Activated CD8-positive, alpha-beta memory T cell treated with anti-CD3 and anti-CD28 coated beads, Interleukin-2, amount 50 U/mL, for 24 hours (primary cell): ENCODE measurements around the gene ZNF10.

Experiments used
- DNase-seq: peaks from one replicate; pipeline ENCODE4 v3.0.0-alpha.2; 2020; ENCODE audit errors: extremely low read depth

ZNF10 gene

DNA sequence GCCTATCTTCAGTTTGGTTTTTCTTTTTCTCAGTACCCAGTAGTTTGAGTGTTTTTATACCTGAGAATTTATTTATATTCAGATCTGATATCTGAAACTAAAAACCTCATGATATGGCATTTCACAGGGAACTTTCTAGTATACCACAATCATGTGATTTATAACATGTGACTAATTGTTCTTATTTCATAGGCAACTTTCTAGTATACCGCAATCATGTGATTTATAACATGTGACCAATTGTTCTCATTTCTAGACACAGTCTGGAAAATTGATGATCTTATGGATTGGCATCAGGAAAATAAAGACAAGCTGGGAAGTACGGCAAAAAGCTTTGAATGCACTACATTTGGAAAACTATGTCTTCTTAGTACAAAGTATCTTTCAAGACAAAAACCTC, 71.5 kb downstream of the ZNF10 start:
- no peak for DNase-seq

DNA sequence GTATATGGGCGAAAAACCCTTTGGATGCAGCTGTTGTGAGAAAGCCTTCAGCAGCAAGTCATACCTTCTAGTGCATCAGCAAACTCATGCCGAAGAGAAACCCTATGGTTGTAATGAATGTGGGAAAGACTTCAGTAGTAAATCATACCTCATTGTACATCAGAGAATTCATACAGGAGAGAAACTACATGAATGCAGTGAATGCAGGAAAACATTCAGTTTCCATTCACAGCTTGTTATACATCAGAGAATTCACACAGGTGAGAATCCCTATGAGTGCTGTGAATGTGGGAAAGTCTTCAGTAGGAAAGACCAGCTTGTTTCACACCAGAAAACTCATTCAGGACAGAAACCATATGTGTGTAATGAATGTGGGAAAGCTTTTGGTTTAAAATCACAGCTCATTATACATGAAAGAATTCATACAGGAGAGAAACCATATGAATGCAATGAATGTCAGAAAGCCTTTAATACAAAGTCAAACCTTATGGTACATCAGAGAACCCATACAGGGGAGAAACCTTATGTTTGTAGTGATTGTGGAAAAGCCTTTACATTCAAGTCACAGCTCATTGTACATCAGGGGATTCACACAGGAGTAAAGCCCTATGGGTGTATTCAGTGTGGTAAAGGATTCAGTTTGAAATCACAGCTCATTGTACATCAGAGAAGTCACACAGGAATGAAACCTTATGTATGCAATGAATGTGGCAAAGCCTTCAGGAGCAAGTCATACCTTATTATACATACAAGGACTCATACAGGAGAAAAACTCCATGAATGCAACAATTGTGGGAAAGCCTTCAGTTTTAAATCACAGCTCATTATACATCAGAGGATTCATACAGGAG, 72.3 kb downstream of the ZNF10 start:
- no peak for DNase-seq

DNA sequence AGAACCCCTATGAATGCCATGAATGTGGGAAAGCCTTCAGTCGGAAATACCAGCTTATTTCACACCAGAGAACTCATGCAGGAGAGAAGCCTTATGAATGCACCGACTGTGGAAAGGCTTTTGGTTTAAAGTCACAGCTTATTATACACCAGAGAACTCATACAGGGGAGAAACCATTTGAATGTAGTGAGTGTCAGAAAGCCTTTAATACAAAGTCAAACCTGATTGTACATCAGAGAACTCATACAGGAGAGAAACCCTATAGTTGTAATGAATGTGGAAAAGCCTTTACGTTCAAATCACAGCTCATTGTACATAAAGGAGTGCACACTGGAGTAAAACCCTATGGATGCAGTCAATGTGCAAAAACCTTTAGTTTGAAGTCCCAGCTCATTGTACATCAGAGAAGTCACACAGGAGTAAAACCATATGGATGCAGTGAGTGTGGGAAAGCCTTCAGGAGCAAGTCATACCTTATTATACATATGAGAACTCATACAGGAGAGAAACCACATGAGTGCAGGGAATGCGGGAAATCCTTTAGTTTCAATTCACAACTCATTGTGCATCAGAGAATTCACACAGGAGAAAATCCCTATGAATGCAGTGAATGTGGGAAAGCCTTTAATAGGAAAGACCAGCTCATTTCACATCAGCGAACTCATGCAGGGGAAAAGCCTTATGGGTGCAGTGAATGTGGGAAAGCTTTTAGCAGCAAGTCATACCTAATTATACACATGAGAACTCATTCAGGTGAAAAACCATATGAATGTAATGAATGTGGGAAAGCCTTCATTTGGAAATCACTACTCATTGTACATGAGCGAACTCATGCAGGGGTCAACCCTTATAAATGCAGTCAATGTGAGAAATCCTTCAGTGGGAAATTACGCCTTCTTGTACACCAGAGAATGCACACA, 73.2 kb downstream of the ZNF10 start:
- DNase-seq: no peak

DNA sequence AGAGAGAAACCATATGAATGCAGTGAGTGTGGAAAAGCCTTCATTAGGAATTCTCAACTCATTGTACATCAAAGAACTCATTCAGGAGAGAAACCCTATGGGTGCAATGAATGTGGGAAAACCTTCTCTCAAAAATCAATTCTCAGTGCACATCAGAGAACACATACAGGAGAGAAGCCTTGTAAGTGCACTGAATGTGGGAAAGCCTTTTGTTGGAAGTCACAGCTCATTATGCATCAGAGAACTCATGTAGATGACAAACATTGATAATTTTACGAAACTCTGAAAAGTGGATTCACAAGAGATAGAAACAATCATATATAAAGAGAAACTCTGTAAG, 73.8 kb downstream of the ZNF10 start:
- DNase-seq: no peak

DNA sequence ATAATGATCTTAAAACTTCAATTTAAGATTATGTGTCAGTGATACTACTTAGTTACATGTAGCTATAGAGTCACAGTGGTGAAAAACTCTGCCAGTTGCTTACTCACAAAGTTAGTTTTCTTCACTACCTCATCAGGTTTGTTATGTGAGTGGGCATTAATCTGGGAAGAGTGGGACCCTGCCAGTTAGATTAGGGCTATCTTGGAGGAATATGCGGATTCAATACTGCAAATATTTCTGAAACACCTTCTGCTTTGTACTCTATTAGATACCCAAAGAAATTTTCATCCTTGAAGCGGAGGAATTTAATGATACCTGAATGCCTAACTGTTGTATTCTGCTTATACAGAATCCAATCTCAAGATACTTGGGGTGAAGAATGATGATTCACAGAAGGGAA, 76.0 kb downstream of the ZNF10 start:
- DNase-seq: no peak
